ENCODE data around the gene CDC23.
"Not testable (repeated sequence)": the region's sequence is repeated elsewhere in the genome, so short reads cannot be mapped to it uniquely, and the experiment has no call there.

The CDC23 gene

DNA sequence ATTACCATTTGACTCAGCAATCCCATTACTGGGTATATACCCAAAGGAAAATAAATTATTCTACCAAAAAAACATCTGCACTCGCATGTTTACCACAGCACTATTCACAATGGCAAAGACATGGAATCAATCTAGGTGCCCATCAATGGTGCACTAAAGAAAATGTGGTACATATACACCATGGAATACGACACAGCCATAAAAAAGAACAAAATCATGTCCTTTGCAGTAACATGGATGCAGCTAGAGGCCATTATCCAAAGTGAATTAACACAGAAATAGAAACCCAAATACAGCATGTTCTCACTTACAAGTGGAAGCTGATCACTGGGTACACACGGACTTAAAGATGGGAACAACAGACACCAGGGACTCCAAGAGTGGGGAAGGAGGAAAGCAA is 2.1 kb downstream of the CDC23 start:
- no peak for DNase-seq (ENCODE audit: low read depth)

GRCh38 chr5:138193859-138194258 is 19.3 kb downstream of the CDC23 start:
- not testable (repeated sequence) for DNase-seq (ENCODE audit: low read depth)

DNA sequence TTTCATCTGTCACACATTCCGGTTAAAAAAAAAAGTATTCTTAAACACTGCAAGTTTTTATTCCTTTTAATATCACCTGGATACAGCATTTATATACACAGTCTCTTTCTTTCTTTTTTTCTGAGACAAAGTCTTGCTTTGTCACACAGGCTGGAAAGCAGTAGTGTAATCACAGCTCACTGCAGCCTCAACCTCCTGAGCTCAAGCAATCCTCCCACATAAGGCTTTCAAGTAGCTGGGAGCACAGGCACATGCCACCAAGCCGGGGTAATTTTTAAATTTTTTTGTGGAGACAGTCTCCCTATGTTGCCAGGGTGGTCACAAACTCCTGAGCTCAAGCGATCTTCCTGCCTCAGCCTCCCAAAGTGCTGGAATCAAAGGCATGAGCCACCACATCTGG is 20.3 kb downstream of the CDC23 start:
- no peak for DNase-seq (ENCODE audit: low read depth)

DNA sequence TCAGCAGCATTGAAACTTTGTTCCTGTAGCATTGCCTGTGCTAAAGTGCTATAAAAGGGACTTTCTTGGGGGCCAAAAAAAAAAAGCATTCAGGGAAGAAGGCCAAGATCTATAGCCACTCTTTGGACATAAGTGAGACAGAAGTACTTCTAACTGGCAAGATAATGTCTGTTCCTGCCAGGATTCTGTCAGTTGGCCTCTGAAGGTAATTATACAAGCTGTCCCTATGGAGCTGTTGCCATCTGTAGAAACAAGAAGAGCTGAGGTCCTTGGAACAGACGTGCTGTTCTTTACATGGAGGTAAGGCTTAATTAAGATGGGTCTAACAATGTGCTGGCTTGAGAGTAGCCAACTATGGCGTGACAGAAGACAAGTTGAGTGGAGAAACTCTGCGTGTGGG is 24.5 kb downstream of the CDC23 start:
- no peak for DNase-seq (ENCODE audit: low read depth)

DNA sequence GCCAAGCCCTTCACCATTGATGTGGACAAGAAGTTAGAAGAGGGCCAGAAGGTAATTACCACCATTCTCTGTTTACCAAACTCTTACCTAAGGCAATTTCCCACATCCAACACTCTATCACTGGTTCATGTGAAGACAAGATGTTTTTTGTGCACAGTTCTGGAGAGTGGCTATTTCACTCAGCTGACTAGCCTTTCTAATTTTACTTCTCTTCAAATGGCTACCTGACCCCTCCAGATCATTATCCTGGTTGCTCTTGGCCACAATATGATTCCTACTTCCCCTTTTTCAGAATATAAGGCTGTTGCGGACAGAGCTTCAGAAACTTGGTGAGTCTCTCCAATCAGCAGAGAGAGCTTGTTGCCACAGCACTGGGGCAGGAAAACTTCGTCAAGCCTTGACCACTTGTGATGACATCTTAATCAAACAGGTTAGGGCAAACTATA is 27.1 kb downstream of the CDC23 start:
- no peak for DNase-seq (ENCODE audit: low read depth)

DNA sequence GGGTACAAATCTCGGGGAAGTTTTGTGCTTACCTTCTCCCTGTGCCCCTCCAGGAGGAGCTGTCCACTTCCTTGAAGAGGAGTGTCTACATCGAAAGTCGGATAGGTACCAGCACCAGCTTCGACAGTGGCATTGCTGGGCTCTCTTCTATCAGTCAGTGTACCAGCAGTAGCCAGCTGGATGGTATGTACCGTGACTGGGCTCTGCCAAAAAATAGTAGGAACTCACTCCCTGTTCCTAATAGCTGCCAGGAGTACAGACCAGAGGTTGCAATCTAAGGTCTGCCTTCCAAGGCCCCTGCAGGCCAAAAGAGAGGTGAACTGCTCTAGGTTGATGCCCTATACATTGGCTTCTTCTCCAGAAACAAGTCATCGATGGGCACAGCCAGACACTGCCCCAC is 30.3 kb downstream of the CDC23 start:
- no peak for DNase-seq (ENCODE audit: low read depth)

GRCh38 chr5:138180841-138181240 is 32.3 kb downstream of the CDC23 start:
- no peak for DNase-seq (ENCODE audit: low read depth)

DNA sequence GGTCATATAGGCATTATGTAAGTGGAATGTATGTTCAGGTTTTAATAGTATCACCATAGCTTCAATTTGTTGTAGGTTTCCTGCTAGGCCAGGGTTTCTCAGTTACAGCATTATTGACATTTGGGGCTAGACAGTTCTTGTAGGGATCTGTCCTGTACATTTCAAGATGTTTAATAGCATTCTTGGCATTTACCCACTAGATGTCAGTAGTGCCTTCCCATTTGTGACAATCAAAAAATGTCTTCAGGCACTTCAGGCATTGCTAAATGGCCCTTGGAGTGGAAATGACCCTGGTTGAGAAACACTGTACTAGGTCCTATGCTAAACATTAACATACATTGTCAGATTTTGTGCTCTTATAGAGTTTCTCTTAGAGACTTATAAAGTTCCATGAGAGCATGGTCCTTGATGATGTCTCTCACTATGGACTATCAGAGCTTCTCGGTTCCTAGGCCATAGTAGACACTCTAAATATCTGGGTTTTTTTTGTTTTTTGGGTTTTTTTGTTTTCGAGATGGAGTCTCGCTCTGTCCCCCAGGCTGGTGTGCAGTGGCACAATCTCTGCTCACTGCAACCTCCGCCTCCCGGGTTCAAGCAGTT is 32.8 kb downstream of the CDC23 start:
- DNase-seq (ENCODE audit: low read depth) = peak; percentile 49

DNA sequence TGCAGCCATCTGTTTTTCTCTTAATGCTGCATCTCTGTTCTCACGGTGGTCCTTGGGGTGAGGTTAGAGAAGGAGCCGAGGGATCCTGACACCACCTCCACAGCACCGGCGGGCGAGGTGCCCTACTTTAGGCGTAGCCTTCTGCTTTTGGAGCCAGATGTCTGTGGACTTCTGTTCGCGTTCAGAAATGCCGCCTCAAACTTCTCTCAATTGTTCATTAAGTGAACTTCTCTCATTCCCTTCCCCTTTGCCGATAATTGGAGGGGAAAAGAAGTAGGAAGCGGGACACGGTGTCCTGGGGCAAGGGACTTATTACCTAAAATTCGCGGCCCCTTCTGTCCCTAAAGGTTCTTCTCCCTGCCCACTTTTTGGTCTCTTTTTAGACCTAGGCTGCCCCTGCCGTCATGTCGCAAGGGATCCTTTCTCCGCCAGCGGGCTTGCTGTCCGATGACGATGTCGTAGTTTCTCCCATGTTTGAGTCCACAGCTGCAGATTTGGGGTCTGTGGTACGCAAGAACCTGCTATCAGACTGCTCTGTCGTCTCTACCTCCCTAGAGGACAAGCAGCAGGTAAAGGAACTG is 33.8 kb downstream of the CDC23 start:
- DNase-seq (ENCODE audit: low read depth) = no peak

- peak; percentile 77 for DNase-seq (ENCODE audit: low read depth)
Measured at GRCh38 chr5:138178516-138179276, 34.4 kb downstream of the CDC23 start, which contains the start of the genes BRD8 and KIF20A. TSS of gene BRD8 (minus strand) at chr5:138178630. CDS start at chr5:138178614, 16 bp downstream. TSS of gene KIF20A (plus strand) at chr5:138179112. CDS start at chr5:138179681, 569 bp downstream.

- DNase-seq (ENCODE audit: low read depth) = peak; percentile 12
Measured at GRCh38 chr5:138177941-138178515, 35.1 kb downstream of the CDC23 start.

DNA sequence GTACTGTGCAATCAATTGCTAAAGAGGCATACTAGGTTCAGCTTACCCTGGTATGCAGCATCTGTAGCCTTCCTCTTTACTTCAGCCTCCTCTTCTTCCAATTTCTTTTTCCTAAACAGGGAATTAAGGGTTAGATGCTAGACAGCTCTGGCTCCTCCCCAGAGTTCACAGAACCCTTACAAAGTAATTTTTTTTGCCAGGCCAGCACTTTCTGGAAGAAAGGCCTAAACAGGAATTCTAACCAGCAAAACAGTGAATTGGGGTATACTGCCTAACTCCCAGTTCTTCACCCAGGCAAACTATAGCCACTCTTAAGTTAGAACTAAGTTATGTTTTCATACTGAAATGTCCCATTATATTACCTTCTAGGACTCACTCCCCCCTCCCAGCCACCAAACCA is 42.8 kb downstream of the CDC23 start:
- no peak for DNase-seq (ENCODE audit: low read depth)

DNA sequence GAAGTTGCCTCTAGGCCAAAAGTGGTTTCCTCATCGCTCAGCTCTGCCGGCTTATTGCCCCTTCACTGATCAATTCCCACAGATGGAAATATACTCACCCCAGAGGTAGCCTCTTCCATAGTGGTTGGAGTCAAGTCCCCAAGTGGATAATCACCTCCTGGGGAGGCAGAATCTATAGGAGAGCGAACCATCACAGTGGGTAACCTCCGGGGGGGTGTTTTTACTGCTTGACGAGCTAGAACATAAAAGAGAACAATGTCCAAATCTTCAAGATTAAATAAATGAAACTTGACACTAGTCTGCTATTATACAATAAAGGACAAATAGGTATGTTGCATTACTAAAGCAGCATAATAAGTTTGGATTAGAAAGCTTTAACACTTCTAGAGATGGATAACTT is 44.0 kb downstream of the CDC23 start:
- no peak for DNase-seq (ENCODE audit: low read depth)

GRCh38 chr5:138163721-138164120 is 49.4 kb downstream of the CDC23 start:
- no peak for DNase-seq (ENCODE audit: low read depth)

- DNase-seq (ENCODE audit: low read depth) = no peak
Measured at GRCh38 chr5:138160706-138161105, 52.4 kb downstream of the CDC23 start.

DNA sequence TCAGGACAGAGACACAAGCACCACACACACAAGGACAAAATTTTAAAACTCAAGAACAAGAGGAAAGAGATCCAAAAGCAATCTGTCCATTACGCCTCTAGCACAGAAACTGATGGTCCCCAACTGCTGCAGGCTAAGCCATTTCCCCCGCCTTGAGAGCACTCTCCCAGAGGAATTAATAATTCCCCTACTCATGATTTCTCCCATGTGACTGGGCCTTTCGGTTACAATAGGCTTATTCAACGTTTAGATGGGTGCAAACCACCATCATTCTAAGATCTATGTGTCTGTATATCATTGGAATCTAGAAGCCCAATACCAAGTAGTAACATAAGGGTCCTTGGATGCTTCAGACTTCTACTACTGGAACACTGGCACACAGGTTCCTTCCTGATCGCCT is 53.5 kb downstream of the CDC23 start:
- no peak for DNase-seq (ENCODE audit: low read depth)

DNA sequence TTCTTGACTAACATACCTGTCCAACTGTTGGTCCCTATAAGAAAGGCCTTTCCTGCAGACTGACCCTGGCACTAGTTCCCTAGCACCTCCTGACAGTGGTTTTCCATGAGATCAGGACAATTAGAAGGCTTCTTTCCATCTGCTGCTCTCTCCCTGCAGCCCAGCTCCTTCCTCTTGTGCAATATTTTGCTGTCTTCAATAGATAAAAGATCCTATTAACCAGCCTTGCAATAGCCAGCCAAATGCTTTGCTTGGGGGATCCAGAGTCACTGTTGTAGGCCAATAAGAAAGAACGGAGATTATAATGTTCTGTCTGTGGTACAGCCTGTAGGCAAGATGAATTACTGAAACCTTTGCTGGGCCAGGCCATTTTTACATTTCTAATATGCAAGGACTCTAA is 55.5 kb downstream of the CDC23 start:
- DNase-seq (ENCODE audit: low read depth) = no peak

- not testable (repeated sequence) for DNase-seq (ENCODE audit: low read depth)
Measured at GRCh38 chr5:138155977-138156376, 57.1 kb downstream of the CDC23 start.

- no peak for DNase-seq (ENCODE audit: low read depth)
Measured at GRCh38 chr5:138149530-138149929, 63.6 kb downstream of the CDC23 start.

DNA sequence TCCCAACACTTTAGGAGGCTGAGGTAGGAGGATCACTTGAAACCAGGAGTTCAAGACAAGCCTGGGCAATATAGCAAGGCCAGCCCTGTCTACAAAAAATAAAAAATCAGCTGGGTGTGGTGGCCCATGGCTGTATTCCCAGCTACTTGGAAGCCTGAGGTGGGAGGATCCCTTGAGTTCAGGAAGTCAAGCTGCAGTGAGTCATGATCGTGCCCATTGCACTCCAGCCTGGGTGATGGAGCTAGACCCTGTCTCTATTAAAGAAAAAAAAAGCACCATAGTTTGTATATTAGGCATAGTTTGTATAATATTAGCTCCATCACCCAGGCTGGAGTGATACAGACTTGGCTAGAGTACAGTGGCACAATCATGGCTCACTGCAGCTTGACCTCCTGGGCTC is 64.3 kb downstream of the CDC23 start:
- no peak for DNase-seq (ENCODE audit: low read depth)

GRCh38 chr5:138143578-138143977 is 69.5 kb downstream of the CDC23 start:
- not testable (repeated sequence) for DNase-seq (ENCODE audit: low read depth)

- DNase-seq (ENCODE audit: low read depth) = no peak
Measured at GRCh38 chr5:138141734-138142133, 71.4 kb downstream of the CDC23 start.

DNA sequence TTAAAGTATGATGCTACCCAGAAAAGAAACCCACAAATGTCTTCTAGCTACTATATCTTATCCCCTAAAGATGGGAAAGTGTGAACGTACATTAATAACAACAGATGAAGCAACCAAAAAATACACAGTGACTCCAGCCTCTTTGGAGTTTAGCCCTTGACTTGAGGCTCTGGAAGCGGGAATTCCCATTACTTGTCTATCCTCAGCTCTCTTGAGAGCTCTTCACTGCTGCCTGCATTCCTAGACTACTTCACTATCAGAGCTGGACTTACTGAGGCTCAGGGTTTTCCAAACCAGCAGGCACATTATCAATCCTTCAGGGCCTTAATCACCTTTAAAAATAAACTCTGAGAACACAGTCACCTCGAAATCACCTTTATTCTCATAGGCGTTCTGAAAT is 72.9 kb downstream of the CDC23 start:
- DNase-seq (ENCODE audit: low read depth) = no peak
